GM12873 (cell line): ENCODE results near the gene LGI2.

ENCODE experiments used
- CTCF ChIP-seq: IDR thresholded peaks from 2 replicates; pipeline ENCODE4 v1.5.1; 2012; ENCODE audit warnings: low read depth, mild to moderate bottlenecking, moderate library complexity, low read length, control low read depth; ENCODE audit not compliant: insufficient read depth; ENCODE audit errors: missing control alignments

Gene LGI2

GRCh38 chr4:24956763-24957162 is 74.0 kb downstream of the LGI2 start:
- no peak for TF ChIP-seq CTCF

- no peak for TF ChIP-seq CTCF
Observed at GRCh38 chr4:24956091-24956490, 74.7 kb downstream of the LGI2 start.

GRCh38 chr4:24952667-24953066 is 78.1 kb downstream of the LGI2 start:
- TF ChIP-seq CTCF, result no peak

GRCh38 chr4:24949970-24950369 is 80.8 kb downstream of the LGI2 start:
- TF ChIP-seq CTCF, result no peak
